WTC11 (cell line): ENCODE measurements around the gene PRRG1.
"Not testable (repeated sequence)": the region's sequence is repeated elsewhere in the genome, so short reads cannot be mapped to it uniquely, and the experiment has no call there.

Source experiments
- CTCF ChIP-seq: fragments of 200-600 bp; IDR thresholded peaks from 2 replicates; pipeline ENCODE4 v1.8.0; 2022; ENCODE audit warnings: antibody characterized with exemption
- PREB ChIP-seq: sonication (generic); formaldehyde crosslinking; IDR thresholded peaks from 2 replicates; pipeline ENCODE4 v1.8.1; 2022; ENCODE audit warnings: mild to moderate bottlenecking, missing genetic modification reagents, moderate library complexity, borderline replicate concordance
- SP1 ChIP-seq: sonication (generic); formaldehyde crosslinking; conservative IDR thresholded peaks from 2 replicates; pipeline ENCODE4 v1.8.1; 2022; ENCODE audit warnings: missing genetic modification reagents

- TF ChIP-seq CTCF; SP1 (CRISPR knock-in tag); PREB (CRISPR knock-in tag): not testable (repeated sequence)
These were observed 150.5 kb downstream of the PRRG1 start for GRCh38 chrX:37499649-37500048.
